HepG2 (cell line): ENCODE results near the gene SAP25. TPM values are rescaled to one million over a fixed set of nuclear protein-coding genes. Genes with fewer than 3 reads are reported as not detected.

Experiments used
- CAMTA2 ChIP-seq: sonication (generic); formaldehyde crosslinking; IDR thresholded peaks from 2 replicates; pipeline ENCODE4 v1.4.0; 2020; ENCODE audit warnings: mild to moderate bottlenecking, missing genetic modification reagents, borderline replicate concordance
- CBFB ChIP-seq: sonication (generic); formaldehyde crosslinking; IDR thresholded peaks from 2 replicates; pipeline ENCODE4 v1.4.0; 2020; ENCODE audit warnings: missing genetic modification reagents
- DNMT1 ChIP-seq: sonication (generic); formaldehyde crosslinking; IDR thresholded peaks from 2 replicates; pipeline ENCODE4 v1.5.1; 2020; ENCODE audit warnings: mild to moderate bottlenecking, missing genetic modification reagents
- FOXM1 ChIP-seq: sonication (generic); formaldehyde crosslinking; IDR thresholded peaks from 2 replicates; pipeline ENCODE4 v1.5.0; 2020; ENCODE audit warnings: missing genetic modification reagents
- GATAD2A ChIP-seq: IDR thresholded peaks from 2 replicates; pipeline ENCODE4 v1.6.1; 2016
- HNRNPL ChIP-seq: fragments of 200-400 bp; formaldehyde crosslinking; IDR thresholded peaks from 2 replicates; pipeline ENCODE4 v1.6.1; 2017; ENCODE audit warnings: mild to moderate bottlenecking, low read depth, low read length
- KLF16 ChIP-seq, 2 experiments: sonication (generic) in 1 of 2; formaldehyde crosslinking in 1 of 2; IDR thresholded peaks; 2 replicates each; pipeline versions ENCODE4 v1.6.1 to v1.8.0; 2016 to 2023; ENCODE audit warnings: missing genetic modification reagents in 2 of 2, missing compliant biosample characterization in 1 of 2
- KMT2A ChIP-seq: sonication (generic); formaldehyde crosslinking; IDR thresholded peaks from 2 replicates; pipeline ENCODE4 v1.4.0; 2020; ENCODE audit warnings: missing genetic modification reagents
- LCORL ChIP-seq, 2 experiments: fragments of 450-650 bp in 1 of 2; sonication (generic) in 1 of 2; formaldehyde crosslinking in 1 of 2; IDR thresholded peaks; 2 replicates each; pipeline versions ENCODE4 v1.5.0 to v1.6.1; 2017 to 2020; ENCODE audit warnings: antibody characterized with exemption in 1 of 2, missing genetic modification reagents in 1 of 2
- MAFK ChIP-seq, 2 experiments: IDR thresholded peaks in 1 of 2; conservative IDR thresholded peaks in 1 of 2; 2 replicates each; pipeline ENCODE4 v1.6.1; 2011; ENCODE audit warnings: improper control_type of control experiment in 2 of 2, low read length in 2 of 2
- MEF2D ChIP-seq: sonication (generic); formaldehyde crosslinking; IDR thresholded peaks from 2 replicates; pipeline ENCODE4 v1.5.1; 2020; ENCODE audit warnings: mild to moderate bottlenecking, missing genetic modification reagents
- MXD4 ChIP-seq: IDR thresholded peaks from 2 replicates; pipeline ENCODE4 v1.6.1; 2016; ENCODE audit warnings: mild to moderate bottlenecking, missing biosample characterization, missing genetic modification reagents
- PCBP2 ChIP-seq: fragments of 200-400 bp; formaldehyde crosslinking; optimal IDR thresholded peaks from 2 replicates; pipeline ENCODE3; 2018; ENCODE audit warnings: low read length, low read depth; ENCODE audit not compliant: poor library complexity, severe bottlenecking
- RFX3 ChIP-seq: IDR thresholded peaks from 2 replicates; pipeline ENCODE4 v1.6.1; 2016; ENCODE audit warnings: missing biosample characterization, missing genetic modification reagents
- TBX2 ChIP-seq: sonication (generic); formaldehyde crosslinking; IDR thresholded peaks from 2 replicates; pipeline ENCODE4 v1.5.0; 2020; ENCODE audit warnings: missing genetic modification reagents, mild to moderate bottlenecking, borderline replicate concordance
- YEATS4 ChIP-seq: sonication (generic); formaldehyde crosslinking; IDR thresholded peaks from 2 replicates; pipeline ENCODE4 v1.4.0; 2020; ENCODE audit warnings: missing genetic modification reagents, borderline replicate concordance
- ZFP37 ChIP-seq: sonication (generic); formaldehyde crosslinking; IDR thresholded peaks from 2 replicates; pipeline ENCODE4 v1.4.0; 2020; ENCODE audit warnings: missing genetic modification reagents, borderline replicate concordance
- ZMYM3 ChIP-seq: sonication (generic); formaldehyde crosslinking; IDR thresholded peaks from 2 replicates; pipeline ENCODE4 v1.5.1; 2020; ENCODE audit warnings: mild to moderate bottlenecking, missing genetic modification reagents
- ZMYM4 ChIP-seq: sonication (generic); formaldehyde crosslinking; IDR thresholded peaks from 2 replicates; pipeline ENCODE4 v1.8.1; 2023; ENCODE audit warnings: mild to moderate bottlenecking, missing genetic modification reagents
- ZNF253 ChIP-seq: sonication (generic); formaldehyde crosslinking; IDR thresholded peaks from 2 replicates; pipeline ENCODE4 v1.8.0; 2022; ENCODE audit warnings: mild to moderate bottlenecking, missing genetic modification reagents, borderline replicate concordance
- ZNF670 ChIP-seq: sonication (generic); formaldehyde crosslinking; IDR thresholded peaks from 2 replicates; pipeline ENCODE4 v1.8.0; 2022; ENCODE audit warnings: mild to moderate bottlenecking, missing genetic modification reagents, borderline replicate concordance
- ZNF747 ChIP-seq: sonication (generic); formaldehyde crosslinking; IDR thresholded peaks from 2 replicates; pipeline ENCODE4 v1.8.1; 2023; ENCODE audit warnings: missing genetic modification reagents, mild to moderate bottlenecking, borderline replicate concordance
- polyA plus RNA-seq, 8 experiments: library from polyadenylated mRNA; depleted of rRNA in 3 of 8; stranded (reverse) in 7 of 8; unstranded in 1 of 8; fragments of >200 nt; fragmentation: Illumina TruSeq in 4 of 8; extraction: Trizol in 4 of 8; gene quantifications; 2 replicates each; pipeline versions ENCODE4 v1.2.1 to v1.2.3, GENCODE V29; 2011 to 2016; ENCODE audit warnings: low read depth in 4 of 8, missing spikeins in 1 of 8, mixed read lengths in 1 of 8; ENCODE audit not compliant: insufficient read depth in 1 of 8
- total RNA-seq, 5 experiments: library from RNA; depleted of rRNA; stranded (reverse); fragments of >200 nt; fragmentation: Illumina TruSeq; extraction: Trizol; gene quantifications; 2 replicates each; pipeline ENCODE4 v1.2.3, GENCODE V29; 2016; ENCODE audit warnings: low read depth in 1 of 5
- TF ChIP-seq, protein P1 (sequence below): sonication (generic); formaldehyde crosslinking; IDR thresholded peaks from 2 replicates; pipeline ENCODE4 v1.8.1; 2023; ENCODE audit warnings: mild to moderate bottlenecking, missing genetic modification reagents
- TF ChIP-seq, protein P2 (sequence below): sonication (generic); formaldehyde crosslinking; IDR thresholded peaks from 2 replicates; pipeline ENCODE4 v1.5.1; 2020; ENCODE audit warnings: missing genetic modification reagents, mild to moderate bottlenecking, borderline replicate concordance
- TF ChIP-seq, protein P3 (sequence below): IDR thresholded peaks from 2 replicates; pipeline ENCODE4 v1.6.1; 2016
- TF ChIP-seq, protein P4 (sequence below): sonication (generic); formaldehyde crosslinking; IDR thresholded peaks from 2 replicates; pipeline ENCODE4 v1.4.0; 2020; ENCODE audit warnings: missing genetic modification reagents

Gene SAP25
- total and polyA plus RNA-seq, 2 of the 13 experiments (the other 11 are each of a cell fraction or from before 2014, with no cell fraction given) = 0.15 to 0.20 TPM

DNA sequence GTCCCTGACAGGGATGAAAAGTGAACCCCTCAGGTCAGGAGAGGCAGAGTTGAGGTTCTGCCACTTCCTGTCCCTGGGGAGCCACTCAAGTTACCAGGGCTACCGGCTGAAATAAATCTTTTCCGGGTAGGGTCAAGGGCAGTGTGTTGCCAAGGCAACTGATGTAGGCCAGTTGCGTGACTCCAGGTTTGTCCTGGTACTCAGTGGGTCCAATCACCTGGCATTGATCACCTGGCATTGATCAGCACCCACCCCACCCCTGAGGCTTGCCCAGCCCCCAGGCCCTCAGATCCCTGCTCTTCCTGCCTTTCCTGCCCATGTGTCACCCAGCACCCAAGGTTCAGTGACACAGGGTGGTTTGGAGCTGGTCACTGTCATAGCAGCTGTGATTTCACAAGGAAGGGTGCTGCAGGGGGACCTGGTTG lies 5.9 kb downstream of the SAP25 start (continued):
- TF ChIP-seq, protein P1, sequence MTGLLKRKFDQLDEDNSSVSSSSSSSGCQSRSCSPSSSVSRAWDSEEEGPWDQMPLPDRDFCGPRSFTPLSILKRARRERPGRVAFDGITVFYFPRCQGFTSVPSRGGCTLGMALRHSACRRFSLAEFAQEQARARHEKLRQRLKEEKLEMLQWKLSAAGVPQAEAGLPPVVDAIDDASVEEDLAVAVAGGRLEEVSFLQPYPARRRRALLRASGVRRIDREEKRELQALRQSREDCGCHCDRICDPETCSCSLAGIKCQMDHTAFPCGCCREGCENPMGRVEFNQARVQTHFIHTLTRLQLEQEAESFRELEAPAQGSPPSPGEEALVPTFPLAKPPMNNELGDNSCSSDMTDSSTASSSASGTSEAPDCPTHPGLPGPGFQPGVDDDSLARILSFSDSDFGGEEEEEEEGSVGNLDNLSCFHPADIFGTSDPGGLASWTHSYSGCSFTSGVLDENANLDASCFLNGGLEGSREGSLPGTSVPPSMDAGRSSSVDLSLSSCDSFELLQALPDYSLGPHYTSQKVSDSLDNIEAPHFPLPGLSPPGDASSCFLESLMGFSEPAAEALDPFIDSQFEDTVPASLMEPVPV (CRISPR knock-in tag) = peak; percentile 23; the same call in 1 of the 2 replicates
- TF ChIP-seq MAFK (conservative IDR thresholded peaks at IDR 0.05 in 1 of 2, IDR thresholded peaks at IDR 0.05 in 1 of 2; ENCODE audit: low read length in 2 of 2) (no peak), FOXM1 (CRISPR knock-in tag) (no peak), ZMYM4 (CRISPR knock-in tag) (no peak), MEF2D (CRISPR knock-in tag) (0 out of 2 replicates have a peak, but pooled peaks have one; percentile 1), YEATS4 (CRISPR knock-in tag) (0 out of 2 replicates have a peak, but pooled peaks have one; percentile 42), ZFP37 (no peak; the same call in 1 of the 2 replicates), LCORL (IDR thresholded peaks at IDR 0.05) (no peak), LCORL (CRISPR knock-in tag; IDR thresholded peaks at IDR 0.05) (no peak), PCBP2 (no peak), ZNF747 (CRISPR knock-in tag) (peak; percentile 63; the same call in 1 of the 2 replicates), DNMT1 (CRISPR knock-in tag) (0 out of 2 replicates have a peak, but pooled peaks have one; percentile 13), KMT2A (no peak), ZNF670 (peak; percentile 89), CBFB (CRISPR knock-in tag) (no peak), TBX2 (CRISPR knock-in tag) (peak; percentile 7; the same call in 1 of the 2 replicates), CAMTA2 (no peak), ZMYM3 (no peak), GATAD2A (CRISPR knock-in tag) (no peak), RFX3 (CRISPR knock-in tag) (peak; percentile 89), ZNF253 (CRISPR knock-in tag) (0 out of 2 replicates have a peak, but pooled peaks have one; percentile 29), MXD4 (CRISPR knock-in tag) (no peak), HNRNPL (no peak), KLF16 (CRISPR knock-in tag; IDR thresholded peaks at IDR 0.05) (no peak)
- TF ChIP-seq, protein P2, sequence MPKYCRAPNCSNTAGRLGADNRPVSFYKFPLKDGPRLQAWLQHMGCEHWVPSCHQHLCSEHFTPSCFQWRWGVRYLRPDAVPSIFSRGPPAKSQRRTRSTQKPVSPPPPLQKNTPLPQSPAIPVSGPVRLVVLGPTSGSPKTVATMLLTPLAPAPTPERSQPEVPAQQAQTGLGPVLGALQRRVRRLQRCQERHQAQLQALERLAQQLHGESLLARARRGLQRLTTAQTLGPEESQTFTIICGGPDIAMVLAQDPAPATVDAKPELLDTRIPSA (CRISPR knock-in tag) = no peak
- TF ChIP-seq, protein P3, sequence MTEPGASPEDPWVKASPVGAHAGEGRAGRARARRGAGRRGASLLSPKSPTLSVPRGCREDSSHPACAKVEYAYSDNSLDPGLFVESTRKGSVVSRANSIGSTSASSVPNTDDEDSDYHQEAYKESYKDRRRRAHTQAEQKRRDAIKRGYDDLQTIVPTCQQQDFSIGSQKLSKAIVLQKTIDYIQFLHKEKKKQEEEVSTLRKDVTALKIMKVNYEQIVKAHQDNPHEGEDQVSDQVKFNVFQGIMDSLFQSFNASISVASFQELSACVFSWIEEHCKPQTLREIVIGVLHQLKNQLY (CRISPR knock-in tag) = no peak
- TF ChIP-seq, protein P4, sequence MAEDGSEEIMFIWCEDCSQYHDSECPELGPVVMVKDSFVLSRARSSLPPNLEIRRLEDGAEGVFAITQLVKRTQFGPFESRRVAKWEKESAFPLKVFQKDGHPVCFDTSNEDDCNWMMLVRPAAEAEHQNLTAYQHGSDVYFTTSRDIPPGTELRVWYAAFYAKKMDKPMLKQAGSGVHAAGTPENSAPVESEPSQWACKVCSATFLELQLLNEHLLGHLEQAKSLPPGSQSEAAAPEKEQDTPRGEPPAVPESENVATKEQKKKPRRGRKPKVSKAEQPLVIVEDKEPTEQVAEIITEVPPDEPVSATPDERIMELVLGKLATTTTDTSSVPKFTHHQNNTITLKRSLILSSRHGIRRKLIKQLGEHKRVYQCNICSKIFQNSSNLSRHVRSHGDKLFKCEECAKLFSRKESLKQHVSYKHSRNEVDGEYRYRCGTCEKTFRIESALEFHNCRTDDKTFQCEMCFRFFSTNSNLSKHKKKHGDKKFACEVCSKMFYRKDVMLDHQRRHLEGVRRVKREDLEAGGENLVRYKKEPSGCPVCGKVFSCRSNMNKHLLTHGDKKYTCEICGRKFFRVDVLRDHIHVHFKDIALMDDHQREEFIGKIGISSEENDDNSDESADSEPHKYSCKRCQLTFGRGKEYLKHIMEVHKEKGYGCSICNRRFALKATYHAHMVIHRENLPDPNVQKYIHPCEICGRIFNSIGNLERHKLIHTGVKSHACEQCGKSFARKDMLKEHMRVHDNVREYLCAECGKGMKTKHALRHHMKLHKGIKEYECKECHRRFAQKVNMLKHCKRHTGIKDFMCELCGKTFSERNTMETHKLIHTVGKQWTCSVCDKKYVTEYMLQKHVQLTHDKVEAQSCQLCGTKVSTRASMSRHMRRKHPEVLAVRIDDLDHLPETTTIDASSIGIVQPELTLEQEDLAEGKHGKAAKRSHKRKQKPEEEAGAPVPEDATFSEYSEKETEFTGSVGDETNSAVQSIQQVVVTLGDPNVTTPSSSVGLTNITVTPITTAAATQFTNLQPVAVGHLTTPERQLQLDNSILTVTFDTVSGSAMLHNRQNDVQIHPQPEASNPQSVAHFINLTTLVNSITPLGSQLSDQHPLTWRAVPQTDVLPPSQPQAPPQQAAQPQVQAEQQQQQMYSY = no peak
